Dermis microvascular lymphatic vessel endothelial cell (primary cell): ENCODE measurements around the gene LGALS9. TPM values are rescaled to one million over a fixed set of nuclear protein-coding genes. Genes with fewer than 3 reads are reported as not detected.

Experiments
- DNase-seq, 2 donors: peaks; one replicate each; pipeline versions ENCODE4 v3.0.0 to v3.0.0-alpha.2; 2010; ENCODE audit warnings: low read depth in 2 of 2
- total RNA-seq: library from RNA; depleted of rRNA; stranded (reverse); fragments of >200 nt; gene quantifications from 2 replicates; pipeline ENCODE4 v1.2.1, GENCODE V29; 2014

The LGALS9 gene
- 26.1 and 69.7 TPM in 2 replicates for total RNA-seq

- peak in 1 of 2 donors; percentile 20 for DNase-seq
These were observed at the start of gene LGALS9 for GRCh38 chr17:27630607-27631410. LGALS9 (plus strand) TSS chr17:27631188; CDS start chr17:27631266, 78 bp downstream.

- DNase-seq: no peak
These were observed 48.3 kb upstream of the LGALS9 start for GRCh38 chr17:27582696-27583095.

DNA sequence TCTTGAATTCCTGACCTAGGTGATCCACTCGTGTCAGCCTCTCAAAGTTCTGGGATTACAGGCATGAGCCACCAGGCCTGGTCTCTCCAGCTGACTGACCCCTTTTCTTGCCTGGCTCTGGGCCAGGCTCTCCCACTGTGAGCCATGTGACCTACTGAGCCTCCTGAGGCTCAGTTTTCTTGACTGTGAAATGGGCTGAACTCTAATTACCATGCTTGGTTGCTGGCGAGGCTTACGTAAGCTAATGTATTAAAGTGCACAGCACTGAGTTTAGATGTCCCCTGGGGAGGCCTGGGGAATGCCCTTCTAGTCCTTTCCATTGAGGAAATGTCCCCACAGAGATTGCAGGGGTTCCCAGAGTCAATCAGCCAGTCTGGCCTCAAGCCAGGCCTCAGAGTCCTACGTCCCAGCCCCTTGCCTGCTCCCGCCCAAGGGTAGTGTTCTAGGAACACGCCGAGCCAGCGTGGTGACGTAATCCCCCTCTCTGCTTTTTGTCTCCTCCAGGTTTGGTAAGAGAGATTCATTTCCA lies 45.8 kb upstream of the LGALS9 start:
- DNase-seq: no peak

- DNase-seq: no peak
These were observed 45.2 kb upstream of the LGALS9 start for GRCh38 chr17:27585792-27586191.

DNA sequence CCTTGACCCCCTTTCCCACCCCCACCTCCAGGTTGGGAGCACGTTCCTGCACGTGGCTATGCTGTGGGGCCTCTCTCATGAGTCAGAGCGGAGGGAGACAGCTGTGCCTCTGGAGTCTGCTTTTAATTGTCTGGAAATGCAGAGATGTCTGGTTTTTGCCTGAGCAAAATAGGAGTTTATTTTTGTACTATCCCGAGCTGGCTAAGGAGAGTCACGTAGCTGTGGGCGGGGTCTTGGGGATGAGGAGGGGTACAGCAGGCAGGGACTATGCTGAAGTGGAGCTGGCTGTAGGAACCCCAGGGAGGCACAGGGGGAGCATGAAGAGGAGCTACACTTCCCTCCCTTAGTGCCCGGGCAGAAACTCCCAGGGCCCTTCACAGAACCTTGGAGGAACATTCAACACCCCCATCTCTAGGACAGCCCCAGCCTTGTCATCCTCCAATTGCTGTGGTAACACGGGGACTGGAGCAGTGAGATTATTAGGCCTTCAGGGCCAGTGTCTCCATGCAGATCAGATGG lies 44.7 kb upstream of the LGALS9 start:
- DNase-seq: no peak

GRCh38 chr17:27588354-27588753 lies 42.6 kb upstream of the LGALS9 start:
- no peak for DNase-seq

- DNase-seq: no peak
These were observed 40.1 kb upstream of the LGALS9 start for GRCh38 chr17:27590864-27591263.

DNA sequence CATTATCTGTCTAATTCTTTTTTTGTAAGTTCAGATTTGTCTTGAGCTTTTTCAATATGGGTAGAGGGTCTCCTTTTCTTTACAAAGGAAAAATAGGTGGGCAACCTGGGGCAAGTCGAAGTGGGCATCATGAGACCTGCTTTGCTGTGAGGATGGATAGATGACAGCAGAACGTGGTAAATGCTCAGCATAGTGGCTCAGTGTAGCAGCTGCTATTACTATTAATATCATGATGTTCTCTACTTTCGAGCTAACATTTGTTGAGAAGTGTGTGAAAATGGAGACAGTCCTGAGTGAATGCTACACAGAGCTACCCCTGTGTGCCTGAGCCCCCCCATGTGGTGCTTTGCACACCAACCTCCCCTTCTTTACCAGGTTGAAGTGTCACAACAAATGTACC lies 39.0 kb upstream of the LGALS9 start:
- no peak for DNase-seq

DNA sequence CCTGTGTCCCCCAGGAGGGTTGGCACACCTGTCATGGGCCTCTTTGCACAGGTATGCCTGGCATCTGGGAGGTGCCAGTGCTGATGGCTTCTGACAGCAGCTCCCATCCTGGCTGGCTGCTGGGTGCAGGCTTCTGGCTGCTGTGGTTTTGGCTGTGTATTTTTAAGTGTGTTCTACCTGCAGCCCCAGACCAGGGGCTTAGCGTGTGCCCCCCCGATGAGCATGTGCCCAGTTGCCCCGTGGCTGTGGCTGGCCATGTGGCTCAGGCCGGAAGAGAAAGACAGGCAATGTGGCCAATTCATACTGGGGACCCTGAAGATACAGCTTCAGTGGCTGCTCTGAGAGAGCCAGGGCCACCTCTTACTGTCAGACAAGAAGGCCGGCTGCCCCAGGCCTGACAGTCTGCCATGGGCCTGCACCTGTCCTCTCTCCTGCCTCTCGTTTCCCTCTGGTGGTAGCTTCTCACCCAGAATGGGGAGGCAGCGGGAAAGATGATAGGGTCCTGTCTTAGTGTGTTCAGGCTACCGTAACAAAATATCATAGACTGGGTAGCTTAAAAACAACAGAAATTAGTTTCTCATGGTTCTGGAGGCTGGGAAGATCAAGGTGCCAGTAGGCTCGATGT lies 37.6 kb upstream of the LGALS9 start:
- no peak for DNase-seq

GRCh38 chr17:27593857-27594255 lies 37.1 kb upstream of the LGALS9 start:
- no peak for DNase-seq

GRCh38 chr17:27595208-27595607 lies 35.8 kb upstream of the LGALS9 start:
- DNase-seq: no peak

DNA sequence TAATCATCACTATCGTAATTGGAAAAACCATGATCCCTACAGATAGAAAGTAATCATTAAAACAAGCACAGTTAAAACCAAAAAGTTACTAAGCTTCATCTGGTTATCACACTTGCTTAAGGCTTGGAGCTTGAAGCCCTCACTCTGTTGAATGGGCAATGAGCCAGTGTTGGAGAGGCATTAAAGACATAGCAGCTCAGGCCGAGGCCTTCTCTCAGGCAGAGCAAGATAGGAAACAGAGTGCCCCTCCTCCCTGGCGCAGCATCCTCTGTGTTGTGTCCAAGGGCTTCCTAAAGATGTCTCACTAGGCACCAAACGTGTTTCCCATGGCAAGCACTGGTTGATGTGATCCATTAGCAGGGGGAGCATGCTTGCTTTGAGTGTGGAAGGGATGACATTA lies 34.9 kb upstream of the LGALS9 start:
- DNase-seq: no peak

GRCh38 chr17:27596566-27597187 lies 34.3 kb upstream of the LGALS9 start:
- DNase-seq: no peak

DNA sequence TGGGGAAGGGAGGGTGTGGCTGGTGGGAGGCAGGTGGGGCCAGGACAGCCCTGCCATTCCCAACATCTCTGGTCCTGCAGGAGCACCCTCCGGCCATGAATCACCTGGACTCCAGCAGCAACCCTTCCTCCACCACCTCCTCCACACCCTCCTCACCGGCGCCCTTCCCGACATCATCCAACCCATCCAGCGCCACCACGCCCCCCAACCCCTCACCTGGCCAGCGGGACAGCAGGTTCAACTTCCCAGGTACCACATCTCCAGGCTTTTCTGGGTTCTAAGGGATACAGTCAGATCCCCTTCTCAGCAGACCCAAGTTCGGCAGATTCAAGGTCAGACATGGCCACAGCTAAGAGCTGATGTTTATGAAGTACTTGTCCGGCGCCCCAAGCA lies 33.8 kb upstream of the LGALS9 start:
- no peak for DNase-seq

- DNase-seq: no peak
These were observed 33.1 kb upstream of the LGALS9 start for GRCh38 chr17:27597783-27598320.

DNA sequence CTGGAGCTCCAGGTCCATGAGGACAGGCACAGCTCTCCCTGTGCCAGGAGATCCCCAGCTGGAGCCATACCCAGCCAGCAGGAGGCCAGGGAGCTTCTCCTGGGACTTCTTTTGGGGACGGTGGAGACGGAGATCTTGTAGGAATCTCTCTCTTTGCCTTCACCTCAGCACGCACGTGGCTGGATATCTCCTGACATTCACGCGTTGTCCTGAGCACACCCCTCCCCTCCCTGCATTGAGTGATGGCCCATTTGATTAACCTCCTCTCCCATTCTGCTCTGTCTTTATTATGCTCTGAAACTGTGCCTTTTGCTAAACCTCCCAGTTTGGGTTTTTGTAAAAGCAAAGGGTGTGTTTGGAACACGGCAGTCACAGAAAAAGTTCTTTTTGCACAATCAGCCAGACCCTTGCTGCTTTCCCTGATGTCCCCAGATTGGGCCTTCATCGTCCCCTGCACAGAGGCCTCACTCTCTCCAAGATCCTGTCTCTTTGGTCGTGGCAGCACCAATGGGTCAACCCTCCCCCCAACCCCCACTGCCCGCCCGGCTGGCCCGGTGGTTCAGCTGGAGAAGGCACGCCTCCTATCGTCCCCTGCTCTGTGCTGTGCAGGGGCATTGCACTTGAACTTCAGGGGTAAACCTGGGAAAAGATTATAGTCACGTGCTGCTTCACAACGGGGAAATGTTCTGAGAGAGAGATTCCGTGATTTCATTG lies 32.5 kb upstream of the LGALS9 start:
- no peak for DNase-seq

DNA sequence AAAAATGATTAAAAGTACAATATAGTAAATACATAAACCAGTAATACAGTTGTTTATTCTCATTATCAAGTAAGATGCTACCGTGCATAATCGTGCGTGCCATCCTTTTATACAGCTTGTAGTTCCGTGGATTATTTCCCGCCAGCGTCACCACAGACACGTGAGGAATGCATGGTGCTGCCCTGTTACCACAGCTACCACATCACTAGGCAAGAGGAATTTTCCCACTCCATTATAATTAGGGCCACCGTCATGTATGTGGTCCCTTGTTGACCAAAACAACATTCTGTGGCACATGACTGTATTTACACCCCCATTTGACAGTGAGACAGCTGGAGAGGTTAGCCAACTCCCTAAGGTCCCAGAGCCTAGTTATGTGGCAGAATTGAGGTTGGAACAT lies 30.5 kb upstream of the LGALS9 start:
- DNase-seq: no peak

DNA sequence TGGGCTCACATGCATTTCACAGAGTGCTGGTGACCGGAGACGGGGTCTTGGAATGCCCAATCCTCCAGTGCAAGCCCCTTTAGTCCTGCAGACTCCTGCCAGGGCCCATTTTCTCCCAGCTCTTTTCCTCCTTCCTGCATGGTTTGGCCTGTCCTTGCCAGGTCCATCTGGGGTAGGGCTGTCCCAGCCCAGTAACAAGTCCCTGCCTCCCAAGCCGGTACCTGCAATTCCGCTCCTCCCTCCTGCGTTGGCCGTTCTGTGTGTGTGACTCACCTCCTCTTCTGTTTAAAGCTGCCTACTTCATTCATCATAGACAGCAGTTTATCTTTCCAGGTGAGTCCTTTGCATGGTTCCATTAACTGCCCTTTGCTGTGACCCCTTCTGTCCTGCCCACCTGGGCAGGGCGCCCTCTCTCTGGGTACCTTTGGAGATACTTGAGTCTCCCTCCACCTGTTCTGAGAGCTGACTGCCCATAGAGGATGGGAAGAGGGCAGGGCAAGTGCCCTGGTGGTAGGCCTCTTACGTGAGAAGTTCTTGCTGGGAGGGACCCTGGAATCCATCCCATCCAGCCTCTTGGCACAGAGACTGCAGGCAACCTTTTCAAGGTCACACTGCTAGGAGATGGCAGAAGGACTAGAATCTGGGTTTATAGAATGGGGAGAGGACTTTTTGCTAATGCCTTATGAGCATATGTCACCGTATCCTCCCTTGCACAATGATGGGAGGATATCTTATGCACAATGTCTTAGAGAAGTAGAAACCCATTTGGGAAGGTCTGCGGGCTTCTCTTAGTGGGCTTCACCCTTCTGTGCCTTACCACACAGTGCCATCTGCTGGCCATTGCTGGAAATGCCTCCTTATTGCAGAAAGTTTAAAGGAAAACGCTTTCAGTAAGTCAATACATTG lies 29.7 kb upstream of the LGALS9 start:
- DNase-seq: peak; percentile 36 to 80

GRCh38 chr17:27601975-27602302 lies 29.0 kb upstream of the LGALS9 start:
- no peak for DNase-seq

GRCh38 chr17:27602721-27603420 lies 28.1 kb upstream of the LGALS9 start:
- DNase-seq: peak; percentile 54 to 67
